ENCODE data around the gene GPR132. TPM values are rescaled to one million over a fixed set of nuclear protein-coding genes. Genes with fewer than 3 reads are reported as not detected.

The GPR132 gene
- total RNA-seq, 1 donor from 2014 or later = 24.6 TPM

DNA sequence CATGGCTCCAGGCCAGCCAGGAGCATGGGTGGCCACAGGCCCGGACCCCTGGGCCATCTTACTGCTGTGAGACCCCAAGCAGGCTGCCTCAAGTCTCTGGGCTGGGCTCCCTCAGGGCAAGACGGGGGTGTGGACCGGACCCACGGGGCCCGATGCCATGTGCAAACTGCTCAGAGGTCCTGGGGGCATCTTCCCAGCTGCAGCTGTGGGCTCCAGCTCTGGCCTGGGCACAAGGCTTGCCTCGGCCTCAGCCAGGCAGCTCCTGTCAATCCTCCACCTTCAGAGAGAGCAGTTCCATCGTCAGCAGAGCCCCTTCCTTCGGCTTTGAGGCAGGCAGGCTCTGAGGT, 12.4 kb upstream of the GPR132 start:
- Mint-ChIP-seq H3K27me3 (ENCODE audit: insufficient read depth) (peaks cover 9% of the 10 kb centered on the region), H3K27ac (peak overlapping the region; percentile 6), H3K9me3 (no peaks in the 10 kb centered on the region), H3K4me1 (ENCODE audit: low read depth) (peaks cover 12% of the 10 kb centered on the region), H3K4me3 (no peak overlapping the region), H3K36me3 (ENCODE audit: low read depth) (no peaks in the 10 kb centered on the region)
- intact Hi-C loops (cut with micrococcal nuclease) = no loop called here
- no peak for DNase-seq (ENCODE audit: low spot score)

DNA sequence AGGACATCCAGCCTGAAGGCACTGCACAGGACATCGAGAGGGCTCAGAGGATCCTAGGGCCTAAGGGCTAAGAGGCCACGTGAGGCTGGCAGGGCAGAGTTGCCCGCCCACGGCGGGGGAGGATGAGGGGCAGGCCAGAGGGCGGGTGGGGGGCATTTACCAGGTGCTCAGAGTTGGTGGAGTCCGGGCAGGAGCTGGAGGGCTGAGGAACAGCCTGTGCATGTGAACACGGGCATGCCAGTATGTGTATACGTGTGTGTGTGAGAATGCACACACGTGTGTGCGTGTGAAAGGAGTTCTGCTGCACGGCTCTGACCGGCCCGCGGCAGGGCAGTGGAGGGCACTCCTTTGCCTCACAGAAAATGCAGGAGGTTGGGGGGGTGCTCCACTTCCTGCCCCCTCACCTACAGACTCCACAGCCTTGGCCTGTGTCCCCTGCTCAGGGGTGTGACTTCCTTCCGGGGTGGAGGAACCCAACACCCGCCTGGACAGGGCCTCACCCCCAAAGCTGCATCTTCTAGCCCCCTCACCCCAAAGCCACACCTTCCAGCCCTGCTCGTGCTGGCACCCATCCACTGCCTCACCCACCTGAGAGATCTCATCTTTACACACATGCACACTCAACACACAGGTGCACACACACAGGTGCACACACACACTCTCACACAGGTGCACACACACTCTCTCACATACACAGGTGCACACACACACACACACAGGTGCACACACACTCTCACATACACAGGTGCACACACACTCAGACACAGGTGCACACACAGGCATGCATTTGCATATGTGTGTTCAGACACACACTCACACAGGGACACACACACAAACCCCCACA, 11.8 kb upstream of the GPR132 start:
- H3K4me3 Mint-ChIP-seq = no peak overlapping the region
- DNase-seq (ENCODE audit: low spot score) = no peak
- intact Hi-C loops (cut with micrococcal nuclease) = no loop called here
- H3K27me3 Mint-ChIP-seq (ENCODE audit: insufficient read depth) = peaks cover 9% of the 10 kb centered on the region
- H3K4me1 Mint-ChIP-seq (ENCODE audit: low read depth) = peaks cover 12% of the 10 kb centered on the region
- H3K27ac Mint-ChIP-seq = peak overlapping the region; percentile 6
- no peaks in the 10 kb centered on the region for H3K9me3 Mint-ChIP-seq
- H3K36me3 Mint-ChIP-seq (ENCODE audit: low read depth) = no peaks in the 10 kb centered on the region

DNA sequence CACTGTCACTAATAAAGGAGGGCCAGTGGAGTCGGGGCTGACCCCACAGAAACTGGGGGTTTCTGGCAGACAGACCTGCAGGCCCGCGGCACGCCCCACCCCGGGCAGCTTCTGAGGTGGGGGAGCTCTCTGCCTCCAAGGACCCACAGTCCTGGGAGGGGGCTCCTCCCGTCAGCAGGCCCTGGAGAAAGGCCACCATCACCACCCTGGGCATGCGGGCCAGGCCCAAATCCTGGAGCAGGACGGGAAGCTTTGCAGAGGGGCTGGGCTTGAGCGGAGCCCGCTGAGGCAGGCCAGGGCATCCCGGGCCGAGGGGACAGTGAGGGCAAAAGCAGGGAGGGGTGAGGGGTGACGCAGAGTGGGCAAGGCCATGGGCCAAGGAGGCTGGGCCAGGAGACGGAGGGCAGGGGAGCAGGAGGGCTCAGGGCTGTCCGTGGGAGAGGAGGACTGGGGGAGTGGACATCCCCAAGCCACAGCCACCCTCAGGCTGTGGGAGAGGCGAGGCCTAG, 11.1 kb upstream of the GPR132 start:
- peaks cover 12% of the 10 kb centered on the region for H3K4me1 Mint-ChIP-seq (ENCODE audit: low read depth)
- no peaks in the 10 kb centered on the region for H3K36me3 Mint-ChIP-seq (ENCODE audit: low read depth)
- intact Hi-C loops (cut with micrococcal nuclease) = no loop called here
- H3K9me3 Mint-ChIP-seq = no peaks in the 10 kb centered on the region
- DNase-seq (ENCODE audit: low spot score) = no peak
- H3K27ac Mint-ChIP-seq = no peak overlapping the region
- no peak overlapping the region for H3K4me3 Mint-ChIP-seq
- peaks cover 6% of the 10 kb centered on the region for H3K27me3 Mint-ChIP-seq (ENCODE audit: insufficient read depth)

DNA sequence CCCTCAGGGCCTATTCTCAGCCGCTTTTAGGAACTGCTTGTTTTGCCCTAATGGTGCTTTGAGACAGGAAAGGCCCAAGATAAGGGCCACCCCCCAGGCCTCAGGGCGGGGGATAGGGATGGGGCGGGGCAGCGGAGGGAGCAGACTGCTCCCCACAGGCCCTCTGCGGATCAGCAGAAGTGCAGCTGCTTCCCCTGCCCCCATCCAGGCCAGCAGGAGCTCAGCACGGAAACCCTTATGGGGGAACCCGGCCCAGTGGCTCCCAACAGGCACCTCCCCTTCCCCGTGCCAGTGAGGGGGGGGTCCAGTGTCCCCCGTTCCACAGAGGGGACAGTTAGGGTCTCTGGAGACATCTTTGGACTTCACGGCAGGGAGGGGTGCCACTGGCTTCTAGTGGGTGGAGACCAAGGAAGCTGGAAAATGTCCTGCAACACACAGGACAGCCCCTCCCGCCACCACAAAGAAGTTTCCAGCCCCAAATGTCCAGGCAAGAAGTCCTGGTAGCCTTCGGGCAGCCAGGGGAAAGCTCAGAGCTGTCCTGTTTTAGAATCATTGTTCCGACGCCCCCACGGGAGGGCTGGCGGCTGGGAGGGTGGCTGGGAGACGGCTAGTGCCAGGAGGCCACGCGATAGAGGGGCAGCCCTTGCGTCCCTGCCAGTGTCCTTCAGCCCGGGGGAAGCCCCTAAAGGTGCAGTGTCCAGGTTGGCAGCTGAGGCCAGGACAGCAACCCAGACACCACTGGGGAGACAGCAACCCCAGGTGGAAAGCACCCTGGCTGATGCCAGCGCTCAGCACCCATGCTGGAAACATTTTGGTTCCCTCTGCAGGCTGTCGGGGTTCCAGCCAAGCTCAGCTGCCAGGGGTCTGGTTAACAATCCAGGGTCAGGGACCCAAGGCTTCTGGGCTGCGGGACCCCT, 10.4 kb upstream of the GPR132 start:
- DNase-seq (ENCODE audit: low spot score) = no peak
- Mint-ChIP-seq H3K27ac (no peak overlapping the region), H3K9me3 (no peaks in the 10 kb centered on the region), H3K27me3 (ENCODE audit: insufficient read depth) (peaks cover 6% of the 10 kb centered on the region), H3K4me3 (no peak overlapping the region), H3K4me1 (ENCODE audit: low read depth) (peaks cover 14% of the 10 kb centered on the region), H3K36me3 (ENCODE audit: low read depth) (no peaks in the 10 kb centered on the region)
- intact Hi-C loops (cut with micrococcal nuclease) = no loop called here

DNA sequence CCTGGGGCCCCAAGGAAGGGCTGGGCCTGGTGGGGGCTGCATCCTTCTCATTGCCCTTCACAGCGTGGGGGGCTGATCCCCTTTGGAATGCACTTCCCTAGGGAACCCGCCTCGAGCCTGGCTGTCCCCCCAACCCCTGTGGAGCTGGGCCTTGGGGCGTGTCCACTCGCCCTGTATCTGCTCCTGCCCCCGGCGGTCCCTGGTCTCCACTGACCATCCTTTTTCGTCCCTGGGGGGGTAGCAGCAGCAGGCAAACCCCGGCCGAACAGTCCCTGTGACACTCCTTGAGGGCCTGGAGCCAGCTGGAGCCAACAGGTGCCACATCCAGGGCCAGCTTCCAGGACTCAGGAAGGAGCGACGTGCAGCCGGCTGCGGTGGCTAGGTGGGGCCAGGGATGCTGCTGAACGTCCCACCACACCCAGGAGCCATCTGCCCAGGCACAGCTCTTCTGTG, 9.4 kb upstream of the GPR132 start:
- H3K9me3 Mint-ChIP-seq = no peaks in the 10 kb centered on the region
- intact Hi-C loops (cut with micrococcal nuclease) = no loop called here
- peaks cover 6% of the 10 kb centered on the region for H3K27me3 Mint-ChIP-seq (ENCODE audit: insufficient read depth)
- DNase-seq (ENCODE audit: low spot score) = no peak
- H3K27ac Mint-ChIP-seq = no peak overlapping the region
- H3K4me3 Mint-ChIP-seq = no peak overlapping the region
- H3K4me1 Mint-ChIP-seq (ENCODE audit: low read depth) = peaks cover 24% of the 10 kb centered on the region
- H3K36me3 Mint-ChIP-seq (ENCODE audit: low read depth) = no peaks in the 10 kb centered on the region

DNA sequence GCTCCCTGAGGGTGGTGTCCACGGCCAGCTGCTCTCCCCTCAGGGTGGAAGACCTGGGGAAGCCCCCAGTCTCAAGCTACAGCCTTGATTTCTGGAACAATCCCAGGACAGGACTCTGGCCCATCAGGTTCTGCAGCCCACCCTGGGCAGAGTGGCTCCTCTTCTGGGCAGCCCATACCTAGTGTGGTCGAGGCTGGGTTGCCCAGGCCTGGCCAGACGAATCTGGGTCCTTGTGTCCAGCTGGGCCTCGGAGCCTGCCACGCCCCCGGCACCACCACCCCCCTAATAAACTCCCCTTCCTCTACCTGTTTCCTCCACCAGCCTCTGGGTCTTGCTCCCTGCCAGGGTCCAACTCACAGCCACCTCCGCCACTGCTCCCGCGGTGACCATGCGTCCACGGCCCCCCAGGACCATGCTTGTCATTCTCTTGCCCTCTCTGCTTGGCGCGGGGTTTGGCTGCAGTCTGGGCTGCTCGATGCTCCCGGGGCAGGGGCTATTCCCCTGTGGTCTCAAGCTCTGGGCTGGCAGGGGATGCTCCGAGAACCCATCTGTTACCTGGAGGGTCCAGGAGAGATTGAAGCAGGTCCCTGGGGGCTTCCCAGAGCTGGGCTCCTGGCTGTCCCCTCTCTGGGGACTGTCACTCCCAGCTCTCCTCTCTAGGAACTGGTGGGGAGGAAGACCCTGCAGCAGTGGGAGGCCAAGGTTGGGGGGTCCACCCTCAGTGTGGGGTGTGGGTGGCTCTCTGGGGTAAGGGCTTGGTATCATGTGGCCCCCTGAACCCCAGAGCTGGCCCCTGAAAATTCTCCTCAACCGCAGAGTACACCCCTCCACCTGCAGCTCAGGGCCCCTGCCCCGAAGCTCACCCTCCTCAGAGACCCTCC, 8.7 kb upstream of the GPR132 start:
- H3K4me3 Mint-ChIP-seq = no peak overlapping the region
- H3K27ac Mint-ChIP-seq = no peak overlapping the region
- intact Hi-C loops (cut with micrococcal nuclease) = no loop called here
- peaks cover 28% of the 10 kb centered on the region for H3K4me1 Mint-ChIP-seq (ENCODE audit: low read depth)
- H3K9me3 Mint-ChIP-seq = no peaks in the 10 kb centered on the region
- H3K36me3 Mint-ChIP-seq (ENCODE audit: low read depth) = no peaks in the 10 kb centered on the region
- no peak for DNase-seq (ENCODE audit: low spot score)
- peaks cover 6% of the 10 kb centered on the region for H3K27me3 Mint-ChIP-seq (ENCODE audit: insufficient read depth)

DNA sequence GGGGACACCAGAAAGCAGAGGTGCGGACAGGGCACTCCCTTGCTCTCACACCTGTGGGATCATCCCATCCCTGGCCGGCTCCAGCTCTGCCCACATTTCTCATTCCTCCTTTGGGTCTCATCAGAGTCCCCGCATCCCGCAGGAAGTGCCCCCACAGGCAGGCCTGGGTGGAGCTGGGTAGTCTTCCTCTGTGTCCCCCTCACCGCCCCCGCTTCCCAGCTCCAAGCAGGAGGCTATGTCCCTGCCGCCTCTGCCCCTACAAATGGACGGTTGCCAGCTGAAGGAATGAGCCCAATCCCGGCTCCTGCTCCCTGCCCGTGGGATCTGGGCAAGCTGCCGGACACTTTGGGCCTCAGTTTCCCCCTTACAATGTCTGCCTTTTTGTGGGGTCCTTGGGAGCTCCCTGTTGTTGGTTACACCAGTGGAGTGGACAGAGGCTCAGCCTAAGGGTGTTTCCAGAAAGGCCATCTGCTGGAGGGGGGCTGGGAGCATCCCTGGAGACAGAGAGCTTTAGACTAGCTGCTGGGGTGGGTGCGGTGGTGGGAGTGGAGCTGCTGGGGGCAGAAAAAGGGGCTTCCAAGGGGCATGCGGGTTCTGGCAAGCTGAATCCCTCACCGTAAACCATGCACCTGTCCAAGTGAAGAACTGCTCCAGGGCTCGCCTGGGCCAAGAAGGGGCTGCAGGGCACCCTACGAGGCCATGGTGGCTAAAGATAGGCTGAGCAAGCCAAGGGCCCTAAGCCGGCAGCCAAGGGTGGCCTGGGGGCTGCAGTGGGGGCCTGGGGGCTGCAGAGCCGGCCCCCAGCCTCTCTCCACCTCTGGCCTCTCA, 7.9 kb upstream of the GPR132 start:
- H3K4me1 Mint-ChIP-seq (ENCODE audit: low read depth) = peaks cover 32% of the 10 kb centered on the region
- intact Hi-C loops (cut with micrococcal nuclease) = no loop called here
- no peaks in the 10 kb centered on the region for H3K9me3 Mint-ChIP-seq
- no peaks in the 10 kb centered on the region for H3K36me3 Mint-ChIP-seq (ENCODE audit: low read depth)
- no peak overlapping the region for H3K27ac Mint-ChIP-seq
- H3K4me3 Mint-ChIP-seq = no peak overlapping the region
- DNase-seq (ENCODE audit: low spot score) = no peak
- H3K27me3 Mint-ChIP-seq (ENCODE audit: insufficient read depth) = peaks cover 6% of the 10 kb centered on the region

DNA sequence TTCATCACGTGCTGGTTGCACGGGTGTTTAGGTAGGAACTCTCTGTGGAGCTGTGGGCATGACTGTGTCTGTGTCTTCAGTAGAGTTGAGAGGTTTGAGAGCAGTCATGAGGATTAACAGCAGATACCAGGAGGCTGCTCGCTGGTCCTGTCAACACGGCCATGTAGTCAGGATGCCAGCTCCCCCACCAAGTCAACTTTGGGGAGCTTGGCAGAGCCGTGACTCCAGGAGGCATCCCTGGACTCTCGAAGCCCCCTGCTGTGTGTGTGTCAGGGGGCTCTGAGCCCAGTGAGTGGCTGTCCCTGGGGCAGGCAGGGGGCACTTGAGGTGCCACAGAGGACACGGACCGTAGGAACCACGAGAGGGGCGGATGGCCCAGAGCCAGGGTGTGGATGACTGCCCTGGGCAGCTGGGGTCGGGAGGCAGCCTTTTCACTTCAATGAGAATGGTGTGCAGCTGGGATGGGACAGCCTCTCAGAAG, 7.2 kb upstream of the GPR132 start:
- Mint-ChIP-seq H3K4me1 (ENCODE audit: low read depth) (peaks cover 34% of the 10 kb centered on the region), H3K27me3 (ENCODE audit: insufficient read depth) (peaks cover 6% of the 10 kb centered on the region), H3K36me3 (ENCODE audit: low read depth) (no peaks in the 10 kb centered on the region), H3K4me3 (no peak overlapping the region), H3K27ac (no peak overlapping the region), H3K9me3 (no peaks in the 10 kb centered on the region)
- intact Hi-C loops (cut with micrococcal nuclease) = no loop called here
- no peak for DNase-seq (ENCODE audit: low spot score)

DNA sequence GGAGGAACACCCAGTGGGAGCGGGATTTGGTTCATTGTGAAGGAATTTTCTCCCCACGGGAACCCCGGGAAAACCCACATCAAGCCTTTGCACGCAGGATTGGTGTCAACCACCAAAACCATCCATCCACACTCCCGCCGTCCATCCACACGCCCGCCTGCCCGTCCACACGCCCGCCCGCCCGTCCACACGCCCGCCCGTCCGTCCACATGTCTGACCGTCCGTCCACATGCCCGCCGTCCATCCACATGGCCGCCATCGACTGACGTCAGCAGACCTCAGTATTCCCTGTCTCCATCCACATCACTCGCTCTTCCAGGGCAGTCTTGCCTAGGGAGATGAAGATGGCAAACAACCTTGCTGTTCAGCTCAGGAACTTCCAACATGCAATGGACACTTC, 6.7 kb upstream of the GPR132 start:
- no peak for DNase-seq (ENCODE audit: low spot score)
- Mint-ChIP-seq H3K27me3 (ENCODE audit: insufficient read depth) (peaks cover 6% of the 10 kb centered on the region), H3K27ac (peak overlapping the region; percentile 71), H3K4me1 (ENCODE audit: low read depth) (peaks cover 34% of the 10 kb centered on the region), H3K36me3 (ENCODE audit: low read depth) (no peaks in the 10 kb centered on the region), H3K9me3 (no peaks in the 10 kb centered on the region), H3K4me3 (no peak overlapping the region)
- intact Hi-C loops (cut with micrococcal nuclease) = no loop called here

DNA sequence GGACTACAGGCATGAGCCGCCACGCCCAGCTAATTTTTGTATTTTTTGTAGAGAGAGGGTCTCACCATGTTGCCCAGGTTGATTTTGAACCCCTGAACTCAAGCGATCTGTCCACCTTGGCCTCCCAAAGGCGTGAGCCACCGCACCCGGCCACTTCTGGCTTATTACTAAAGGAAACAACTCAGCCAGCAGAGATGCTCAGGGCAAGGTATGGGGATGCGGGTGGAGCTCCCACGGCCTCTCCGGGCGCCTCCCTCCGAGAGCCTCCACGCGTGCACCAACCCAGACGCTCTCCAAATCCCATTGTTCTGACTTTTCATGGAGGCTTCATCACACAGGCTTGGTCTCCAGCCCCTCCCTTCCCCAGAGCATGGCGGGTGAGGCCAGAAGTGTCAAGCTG, 6.1 kb upstream of the GPR132 start:
- no peaks in the 10 kb centered on the region for H3K36me3 Mint-ChIP-seq (ENCODE audit: low read depth)

DNA sequence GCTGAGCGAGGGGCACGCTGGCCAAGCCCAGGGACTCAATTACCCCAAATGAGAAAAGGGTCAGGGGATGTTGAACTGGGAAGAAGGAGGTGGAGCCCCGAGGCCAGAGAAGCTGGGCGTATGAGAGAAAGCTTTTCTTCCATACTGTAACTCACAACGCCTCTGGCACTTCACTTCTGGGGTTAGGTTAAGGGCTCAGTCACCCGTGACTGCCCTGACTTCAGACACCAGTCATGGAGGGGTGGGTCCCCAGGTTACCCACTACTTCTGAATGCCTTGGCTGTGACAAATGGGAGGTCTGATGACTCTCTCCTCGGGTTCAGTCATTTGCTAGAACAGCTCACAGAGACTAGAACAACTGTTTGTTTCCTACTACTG, 5.5 kb upstream of the GPR132 start:
- no peak overlapping the region for H3K27ac Mint-ChIP-seq
- H3K4me1 Mint-ChIP-seq (ENCODE audit: low read depth) = peaks cover 30% of the 10 kb centered on the region
- intact Hi-C loops (cut with micrococcal nuclease) = loop anchor here (1.0 kb wide), 2 partner anchors 11 to 231 kb away; partner anchors contain the start of gene BRF1
- H3K36me3 Mint-ChIP-seq (ENCODE audit: low read depth) = no peaks in the 10 kb centered on the region
- DNase-seq (ENCODE audit: low spot score) = no peak
- peaks cover 6% of the 10 kb centered on the region for H3K27me3 Mint-ChIP-seq (ENCODE audit: insufficient read depth)
- no peak overlapping the region for H3K4me3 Mint-ChIP-seq
- H3K9me3 Mint-ChIP-seq = no peaks in the 10 kb centered on the region

More for the DNA sequence above, 6.1 kb upstream of the GPR132 start:
- Mint-ChIP-seq H3K9me3 (no peaks in the 10 kb centered on the region), H3K27ac (peak overlapping the region; percentile 71), H3K4me3 (no peak overlapping the region), H3K4me1 (ENCODE audit: low read depth) (peaks cover 30% of the 10 kb centered on the region), H3K27me3 (ENCODE audit: insufficient read depth) (peaks cover 6% of the 10 kb centered on the region)
- DNase-seq (ENCODE audit: low spot score) = no peak
- intact Hi-C loops (cut with micrococcal nuclease) = no loop called here

Measured in activated T-helper 1 cell treated with anti-CD3 and anti-CD28 coated beads, Interleukin-12 subunit alpha, Interleukin-12 subunit beta, Interleukin-2, Interleukin-4 antibody, amounts not matched to agents 30 ng/mL and 10 ng/mL and 1 ng/mL, durations not matched to agents 14 hours and 24 hours and 36 hours (primary cell).